Esophagus muscularis mucosa (tissue), 4 donors: Measurements from ENCODE around the gene CCDC148. TPM values are rescaled to one million over a fixed set of nuclear protein-coding genes. Genes with fewer than 3 reads are reported as not detected.

Experiments
- DNase-seq: peaks from one replicate; pipeline ENCODE4 v3.0.0-alpha.2; 2017; ENCODE audit errors: extremely low spot score
- H3K27ac ChIP-seq, 4 donors: fragments of 200-600 bp; sonication (generic); replicated peaks in 1 of 4; 1 replicate in 3 of 4; 2 replicates in 1 of 4; pipeline ENCODE4 v1.5.1; 2016 to 2019; ENCODE audit warnings: mild to moderate bottlenecking in 1 of 4
- H3K27me3 ChIP-seq, 4 donors: fragments of 200-600 bp; sonication (generic); one replicate each; pipeline versions ENCODE4 v1.5.1 to v1.6.0; 2016 to 2019
- H3K36me3 ChIP-seq, 4 donors: fragments of 200-600 bp; sonication (generic); one replicate each; pipeline ENCODE4 v1.5.1; 2016 to 2019
- H3K4me1 ChIP-seq, 4 donors: fragments of 200-600 bp; sonication (generic); one replicate each; pipeline ENCODE4 v1.5.1; 2016 to 2019
- H3K4me3 ChIP-seq, 4 donors: fragments of 200-600 bp; sonication (generic); 1 replicate in 2 of 4; 2 replicates in 2 of 4; pipeline ENCODE4 v1.5.1; 2016 to 2019; ENCODE audit warnings: mild to moderate bottlenecking in 4 of 4, moderate library complexity in 1 of 4
- H3K9me3 ChIP-seq, 4 donors: fragments of 200-600 bp; sonication (generic); 1 replicate in 3 of 4; 2 replicates in 1 of 4; pipeline ENCODE4 v1.5.1; 2016 to 2019
- EP300 ChIP-seq: sonication (generic); formaldehyde crosslinking; IDR thresholded peaks from one replicate; pipeline ENCODE4 v1.6.1; 2017; ENCODE audit warnings: antibody characterized with exemption
- POLR2A ChIP-seq: fragments of 450-650 bp; IDR thresholded peaks from one replicate; pipeline ENCODE4 v1.6.1; 2017; ENCODE audit warnings: antibody characterized with exemption, moderate library complexity, mild to moderate bottlenecking, low read depth
- POLR2AphosphoS5 ChIP-seq, 2 donors: sonication (generic); formaldehyde crosslinking; IDR thresholded peaks; one replicate each; pipeline ENCODE4 v1.6.1; 2017; ENCODE audit warnings: antibody characterized with exemption in 2 of 2
- whole genome bisulfite sequencing: methylation state at CpG from one replicate; pipeline ENCODE4 v1.1.5; 2018; 5-methylcytosine and 5-hydroxymethylcytosine counted together
- intact Hi-C: fragments of 100-400 bp; cut with DNase I; formaldehyde crosslinking; loops from one replicate; pipeline ENCODE4 v1.15.1; 2023
- total RNA-seq, 4 donors: library from RNA; depleted of rRNA; stranded (reverse); fragments of >200 nt; gene quantifications; one replicate each; pipeline versions ENCODE4 v1.1.0 to v1.2.1, GENCODE V29; 2016
- TF ChIP-seq, protein P1 (sequence below), 3 experiments: fragments of 200-600 bp in 2 of 3; fragments of 450-650 bp in 1 of 3; sonication (generic) in 2 of 3; IDR thresholded peaks; one replicate each; pipeline ENCODE4 v1.5.1; 2017 to 2019; ENCODE audit warnings: antibody characterized with exemption in 3 of 3, mild to moderate bottlenecking in 2 of 3, moderate library complexity in 1 of 3

Gene CCDC148
- total RNA-seq, 4 donors from 2014 or later, result 2.1 to 3.7 (median 2.9) TPM

- H3K9me3 ChIP-seq, result no peaks in the 10 kb centered on the region
- no peak for TF ChIP-seq POLR2A
- TF ChIP-seq POLR2AphosphoS5 (IDR thresholded peaks at IDR 0.05), result no peak
- TF ChIP-seq, protein P1, sequence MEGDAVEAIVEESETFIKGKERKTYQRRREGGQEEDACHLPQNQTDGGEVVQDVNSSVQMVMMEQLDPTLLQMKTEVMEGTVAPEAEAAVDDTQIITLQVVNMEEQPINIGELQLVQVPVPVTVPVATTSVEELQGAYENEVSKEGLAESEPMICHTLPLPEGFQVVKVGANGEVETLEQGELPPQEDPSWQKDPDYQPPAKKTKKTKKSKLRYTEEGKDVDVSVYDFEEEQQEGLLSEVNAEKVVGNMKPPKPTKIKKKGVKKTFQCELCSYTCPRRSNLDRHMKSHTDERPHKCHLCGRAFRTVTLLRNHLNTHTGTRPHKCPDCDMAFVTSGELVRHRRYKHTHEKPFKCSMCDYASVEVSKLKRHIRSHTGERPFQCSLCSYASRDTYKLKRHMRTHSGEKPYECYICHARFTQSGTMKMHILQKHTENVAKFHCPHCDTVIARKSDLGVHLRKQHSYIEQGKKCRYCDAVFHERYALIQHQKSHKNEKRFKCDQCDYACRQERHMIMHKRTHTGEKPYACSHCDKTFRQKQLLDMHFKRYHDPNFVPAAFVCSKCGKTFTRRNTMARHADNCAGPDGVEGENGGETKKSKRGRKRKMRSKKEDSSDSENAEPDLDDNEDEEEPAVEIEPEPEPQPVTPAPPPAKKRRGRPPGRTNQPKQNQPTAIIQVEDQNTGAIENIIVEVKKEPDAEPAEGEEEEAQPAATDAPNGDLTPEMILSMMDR (IDR thresholded peaks at IDR 0.05), result no peak
- TF ChIP-seq EP300, result no peak
- DNase-seq, result no peak
- WGBS, result 82% methylated on average over 4 of the region's 4 CpGs
- intact Hi-C loops, result no loop called here
- H3K36me3 ChIP-seq, result no peaks in the 10 kb centered on the region
- no peak overlapping the region for H3K4me3 ChIP-seq
- no peak overlapping the region for H3K27ac ChIP-seq
- H3K27me3 ChIP-seq, result no peaks in the 10 kb centered on the region
- no peaks in the 10 kb centered on the region for H3K4me1 ChIP-seq
Measured at GRCh38 chr2:158134055-158134454, 322.5 kb downstream of the CCDC148 start.

- no peak overlapping the region for H3K27ac ChIP-seq
- no peaks in the 10 kb centered on the region for H3K27me3 ChIP-seq
- H3K9me3 ChIP-seq, result no peaks in the 10 kb centered on the region
- no peaks in the 10 kb centered on the region for H3K4me1 ChIP-seq
- H3K4me3 ChIP-seq, result no peak overlapping the region
- intact Hi-C loops, result no loop called here
- H3K36me3 ChIP-seq, result no peaks in the 10 kb centered on the region
- DNase-seq, result no peak
- WGBS, result 86% methylated on average over 7 of the region's 7 CpGs
- TF ChIP-seq POLR2A (no peak), EP300 (no peak), POLR2AphosphoS5 (IDR thresholded peaks at IDR 0.05) (no peak)
- TF ChIP-seq, protein P1 (IDR thresholded peaks at IDR 0.05), result no peak
Measured at GRCh38 chr2:158131919-158132566, 324.5 kb downstream of the CCDC148 start.

DNA sequence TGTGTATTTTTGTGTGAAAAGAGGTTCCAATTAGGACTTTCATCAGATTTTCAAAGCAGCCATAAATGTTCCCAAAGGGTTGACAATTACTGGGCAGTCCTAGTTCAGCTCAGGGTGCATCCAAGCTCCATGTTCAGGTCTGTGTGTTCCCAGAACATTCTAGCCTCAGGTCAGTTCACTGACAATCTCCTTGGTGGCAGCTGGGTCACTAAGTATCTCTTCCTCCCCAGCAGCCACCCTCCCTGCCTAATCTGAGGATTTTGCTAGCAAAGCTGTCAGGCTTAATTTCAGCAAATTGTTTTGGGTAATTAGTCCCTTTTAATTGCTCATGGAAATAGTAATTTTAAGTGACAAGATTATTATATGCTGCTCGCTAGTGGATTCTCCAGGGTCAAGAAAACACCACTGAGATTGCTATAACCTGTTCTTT lies 325.1 kb downstream of the CCDC148 start:
- Histone ChIP-seq H3K4me3 (no peak overlapping the region), H3K36me3 (no peaks in the 10 kb centered on the region), H3K27me3 (no peaks in the 10 kb centered on the region), H3K4me1 (no peaks in the 10 kb centered on the region), H3K27ac (no peak overlapping the region), H3K9me3 (no peaks in the 10 kb centered on the region)
- intact Hi-C loops, result no loop called here
- WGBS, result 86% methylated on average over 1 of the region's 1 CpG
- DNase-seq, result no peak
- TF ChIP-seq POLR2A, result no peak

DNA sequence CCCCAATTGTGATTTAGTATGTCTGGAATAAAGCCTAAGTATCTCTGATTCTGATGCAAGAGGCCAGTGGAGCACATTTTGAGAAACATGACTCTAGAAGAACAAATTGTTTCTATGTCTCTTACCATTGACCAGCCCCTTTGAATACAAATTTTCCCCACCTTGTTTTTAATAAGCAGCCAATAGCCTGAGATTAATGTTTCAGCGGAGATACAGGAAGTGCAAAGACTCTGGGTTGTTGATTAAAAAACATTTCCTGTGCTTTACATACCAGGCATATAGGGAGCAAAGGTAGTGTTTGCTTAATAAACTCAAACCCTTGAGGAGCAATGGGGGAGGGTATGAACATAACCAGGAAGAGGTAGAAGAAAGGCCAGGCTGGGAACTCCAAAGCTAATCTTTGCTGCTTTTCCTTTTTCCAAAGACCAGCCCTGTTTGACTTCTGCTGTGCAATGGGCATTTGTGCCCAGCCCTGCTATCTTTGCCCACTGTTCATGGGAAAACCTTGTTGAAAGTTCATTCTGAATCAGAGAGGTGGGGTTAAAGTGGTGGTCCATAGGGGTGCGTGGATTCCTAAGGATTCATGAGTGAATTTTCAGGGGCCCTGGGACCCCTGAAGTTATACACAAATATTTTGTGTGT lies 325.6 kb downstream of the CCDC148 start:
- TF ChIP-seq POLR2A (no peak), POLR2AphosphoS5 (IDR thresholded peaks at IDR 0.05) (no peak), EP300 (no peak)
- TF ChIP-seq, protein P1 (IDR thresholded peaks at IDR 0.05), result no peak
- Histone ChIP-seq H3K27me3 (no peaks in the 10 kb centered on the region), H3K4me1 (no peaks in the 10 kb centered on the region), H3K9me3 (no peaks in the 10 kb centered on the region), H3K36me3 (no peaks in the 10 kb centered on the region), H3K4me3 (no peak overlapping the region), H3K27ac (no peak overlapping the region)
- intact Hi-C loops, result no loop called here
- WGBS, result 100% methylated on average over 2 of the region's 2 CpGs
- no peak for DNase-seq

GRCh38 chr2:158129037-158129436 lies 327.5 kb downstream of the CCDC148 start:
- 85% methylated on average over 5 of the region's 5 CpGs for WGBS
- TF ChIP-seq POLR2AphosphoS5 (IDR thresholded peaks at IDR 0.05), result no peak
- TF ChIP-seq, protein P1 (IDR thresholded peaks at IDR 0.05), result no peak
- TF ChIP-seq POLR2A, result no peak
- TF ChIP-seq EP300, result no peak
- Histone ChIP-seq H3K4me3 (no peak overlapping the region), H3K27ac (no peak overlapping the region), H3K36me3 (no peaks in the 10 kb centered on the region), H3K27me3 (no peaks in the 10 kb centered on the region), H3K9me3 (no peaks in the 10 kb centered on the region), H3K4me1 (no peaks in the 10 kb centered on the region)
- no peak for DNase-seq
- intact Hi-C loops, result no loop called here
